Fibroblast of villous mesenchyme (primary cell): ENCODE results near the gene FAM193B. TPM values are rescaled to one million over a fixed set of nuclear protein-coding genes. Genes with fewer than 3 reads are reported as not detected.
A peak's percentile ranks its signal among the peaks of the same experiment; 100 is the strongest.

ENCODE experiments used
- DNase-seq: peaks from one replicate; pipeline ENCODE4 v3.0.0-alpha.2; 2010; ENCODE audit warnings: low read depth
- H3K4me3 ChIP-seq: 2 replicates; pipeline ENCODE4 v1.5.1; 2011; ENCODE audit warnings: low read depth, mild to moderate bottlenecking, low read length
- CTCF ChIP-seq: IDR thresholded peaks from 2 replicates; pipeline ENCODE4 v1.5.1; 2012; ENCODE audit warnings: low read depth, mild to moderate bottlenecking, low read length; ENCODE audit not compliant: insufficient read depth
- total RNA-seq: library from RNA; depleted of rRNA; stranded (reverse); fragments of >200 nt; gene quantifications from 2 replicates; pipeline ENCODE4 v1.2.3, GENCODE V29; 2012

Gene FAM193B
- total RNA-seq, 1 donor: 26.3 TPM

GRCh38 chr5:177519463-177520235 lies 34.7 kb downstream of the FAM193B start:
- no peak overlapping the region for H3K4me3 ChIP-seq
- no peak for TF ChIP-seq CTCF
- DNase-seq: no peak

GRCh38 chr5:177516601-177517568 lies 37.5 kb downstream of the FAM193B start, which contains the start of gene DDX41:
Gene DDX41, minus strand, starts transcription at chr5:177516961. Its CDS starts 16 bp downstream, at chr5:177516945.
- peak; percentile 99 for DNase-seq
- H3K4me3 ChIP-seq: peak within 1 kb of the TSS; percentile 91
- TF ChIP-seq CTCF: no peak

- no peak for DNase-seq
- peak overlapping the region; percentile 91 for H3K4me3 ChIP-seq
- TF ChIP-seq CTCF: no peak
Observed at GRCh38 chr5:177515580-177515979, 38.8 kb downstream of the FAM193B start.

- H3K4me3 ChIP-seq: no peak overlapping the region
- TF ChIP-seq CTCF: no peak
- DNase-seq: no peak
Observed at GRCh38 chr5:177514541-177514940, 39.8 kb downstream of the FAM193B start.

- TF ChIP-seq CTCF: no peak
- no peak overlapping the region for H3K4me3 ChIP-seq
- DNase-seq: no peak
Observed at GRCh38 chr5:177513500-177513899, 40.9 kb downstream of the FAM193B start.

- H3K4me3 ChIP-seq: no peak overlapping the region
- no peak for TF ChIP-seq CTCF
- DNase-seq: no peak
Observed at GRCh38 chr5:177512736-177513380, 41.5 kb downstream of the FAM193B start.
